CD4-positive, CD25-positive, alpha-beta regulatory T cell (primary cell): ENCODE data around the gene HSF5. TPM values are rescaled to one million over a fixed set of nuclear protein-coding genes. Genes with fewer than 3 reads are reported as not detected.

Experiments
- ATAC-seq, 2 donors: fragments of 150-1000 bp; cut with Tn5 transposase; one replicate each; pipeline ENCODE4 v1.10.0; 2021; ENCODE audit warnings: low read depth in 2 of 2, moderate number of reproducible peaks in 2 of 2, moderate library complexity in 1 of 2
- DNase-seq, 3 donors: peaks; one replicate each; pipeline versions ENCODE4 v3.0.0 to v3.0.0-alpha.2; 2012 to 2022; ENCODE audit warnings: mixed read lengths in 1 of 3
- H3K27ac ChIP-seq: one replicate; pipeline ENCODE4 v1.7.0; 2013; ENCODE audit warnings: mild to moderate bottlenecking, low read length; ENCODE audit not compliant: insufficient read depth, poor library complexity, severe bottlenecking
- H3K27me3 ChIP-seq: one replicate; pipeline ENCODE4 v1.7.0; 2013; ENCODE audit warnings: low read length; ENCODE audit not compliant: control insufficient read depth, insufficient read depth
- H3K36me3 ChIP-seq: one replicate; pipeline ENCODE4 v1.7.0; 2013; ENCODE audit warnings: mild to moderate bottlenecking, low read length, moderate library complexity; ENCODE audit not compliant: control insufficient read depth, insufficient read depth
- H3K4me1 ChIP-seq: 2 replicates; pipeline ENCODE4 v1.7.0; 2013; ENCODE audit warnings: mild to moderate bottlenecking, low read length; ENCODE audit not compliant: insufficient read depth, control insufficient read depth, poor library complexity, severe bottlenecking
- H3K4me3 ChIP-seq: one replicate; pipeline ENCODE4 v1.7.0; 2013; ENCODE audit warnings: low read depth, mild to moderate bottlenecking, low read length, moderate library complexity
- H3K9me3 ChIP-seq, 2 experiments: 1 replicate in 1 of 2; 2 replicates in 1 of 2; pipeline ENCODE4 v1.7.0; 2013; ENCODE audit warnings: low read length in 2 of 2, mild to moderate bottlenecking in 1 of 2, moderate library complexity in 1 of 2; ENCODE audit not compliant: control insufficient read depth in 2 of 2
- H3K27ac Mint-ChIP-seq, 3 donors: one replicate each; pipeline ENCODE4 v1.8.0; 2020 to 2022; ENCODE audit warnings: mild to moderate bottlenecking in 3 of 3, mixed read lengths in 3 of 3, moderate library complexity in 2 of 3
- H3K27me3 Mint-ChIP-seq: one replicate; pipeline ENCODE4 v1.8.0; 2022; ENCODE audit warnings: mild to moderate bottlenecking, mixed read lengths
- H3K36me3 Mint-ChIP-seq: one replicate; pipeline ENCODE4 v1.8.0; 2020; ENCODE audit warnings: mixed read lengths
- H3K4me1 Mint-ChIP-seq, 4 donors: one replicate each; pipeline ENCODE4 v1.8.0; 2020 to 2022; ENCODE audit warnings: mixed read lengths in 4 of 4, mild to moderate bottlenecking in 1 of 4
- H3K4me3 Mint-ChIP-seq, 4 donors: one replicate each; pipeline ENCODE4 v1.8.0; 2020 to 2022; ENCODE audit warnings: mild to moderate bottlenecking in 4 of 4, mixed read lengths in 4 of 4, moderate library complexity in 3 of 4
- H3K9me3 Mint-ChIP-seq, 7 donors: one replicate each; pipeline ENCODE4 v1.8.0; 2020 to 2022; ENCODE audit warnings: mixed read lengths in 7 of 7, mild to moderate bottlenecking in 3 of 7, moderate library complexity in 2 of 7
- polyA plus RNA-seq, 4 donors: library from polyadenylated mRNA; unstranded; fragments of 300-500 nt; fragmentation: Illumina TruSeq; gene quantifications; one replicate each; pipeline ENCODE4 v1.2.3, GENCODE V29; 2021
- total RNA-seq: library from RNA; stranded (reverse); gene quantifications from one replicate; pipeline ENCODE4 v1.2.3, GENCODE V29; 2022

The HSF5 gene
- total and polyA plus RNA-seq, 5 donors from 2014 or later = 0.83 to 3.0 (median 1.4) TPM

GRCh38 chr17:58416396-58416795 lies 71.8 kb downstream of the HSF5 start:
- H3K27me3 ChIP-seq = no peaks in the 10 kb centered on the region
- H3K9me3 Mint-ChIP-seq = no peaks in the 10 kb centered on the region
- peaks cover 11% of the 10 kb centered on the region for H3K4me1 ChIP-seq
- DNase-seq (no peak), ATAC-seq (no peak)
- H3K36me3 Mint-ChIP-seq = no peaks in the 10 kb centered on the region
- H3K27ac ChIP-seq = no peak overlapping the region
- peaks cover 0 to 23% (median 15%) of the 10 kb centered on the region in 4 donors for H3K4me1 Mint-ChIP-seq
- no peaks in the 10 kb centered on the region for H3K27me3 Mint-ChIP-seq
- no peaks in the 10 kb centered on the region for H3K9me3 ChIP-seq
- H3K27ac Mint-ChIP-seq = peak overlapping the region in 1 of 3 donors; percentile 0
- no peak overlapping the region for H3K4me3 Mint-ChIP-seq
- H3K36me3 ChIP-seq = no peaks in the 10 kb centered on the region
- no peak overlapping the region for H3K4me3 ChIP-seq

DNA sequence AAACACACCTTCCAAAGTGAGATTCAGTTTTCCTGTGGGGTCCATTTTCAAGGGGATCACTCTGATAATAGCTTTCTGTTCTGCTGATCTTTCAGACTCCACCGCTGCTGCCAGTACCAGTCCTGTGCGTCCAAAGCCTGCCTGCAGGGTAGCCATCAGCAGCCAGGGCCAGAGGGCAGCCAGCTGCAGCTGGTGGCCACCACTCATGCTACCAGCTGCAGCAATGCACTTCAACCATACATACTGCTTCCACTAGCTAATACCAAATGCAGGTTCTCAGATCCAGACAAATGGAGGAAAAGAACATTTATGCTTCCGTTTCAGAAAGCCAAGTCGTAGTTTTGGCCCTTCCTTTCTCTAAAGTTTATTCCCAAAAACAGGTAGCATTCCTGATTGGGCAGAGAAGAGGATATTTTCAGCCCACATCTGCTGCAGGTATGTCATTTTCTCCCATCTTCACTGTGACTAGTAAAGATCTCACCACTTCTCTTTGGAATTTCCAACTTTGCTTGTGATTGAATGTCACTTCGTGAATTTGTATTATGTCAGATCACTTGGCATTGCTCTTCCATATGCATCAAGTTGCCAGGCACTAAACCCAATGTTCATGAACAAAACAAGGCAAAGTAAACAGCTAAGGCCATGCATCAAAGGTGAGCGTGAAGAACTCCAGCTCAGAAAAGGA lies 72.7 kb downstream of the HSF5 start:
- Mint-ChIP-seq H3K9me3 (no peaks in the 10 kb centered on the region), H3K4me3 (no peak overlapping the region), H3K27me3 (no peaks in the 10 kb centered on the region), H3K27ac (no peak overlapping the region), H3K36me3 (no peaks in the 10 kb centered on the region), H3K4me1 (peaks cover 0 to 23% (median 15%) of the 10 kb centered on the region in 4 donors)
- no peaks in the 10 kb centered on the region for H3K27me3 ChIP-seq
- no peaks in the 10 kb centered on the region for H3K36me3 ChIP-seq
- H3K9me3 ChIP-seq = no peaks in the 10 kb centered on the region
- DNase-seq (no peak), ATAC-seq (no peak)
- H3K27ac ChIP-seq = no peak overlapping the region
- H3K4me1 ChIP-seq = peaks cover 11% of the 10 kb centered on the region
- H3K4me3 ChIP-seq = no peak overlapping the region

GRCh38 chr17:58414596-58414997 lies 73.6 kb downstream of the HSF5 start:
- Histone ChIP-seq H3K9me3 (no peaks in the 10 kb centered on the region), H3K27ac (no peak overlapping the region), H3K4me1 (peaks cover 11% of the 10 kb centered on the region), H3K27me3 (no peaks in the 10 kb centered on the region), H3K4me3 (no peak overlapping the region), H3K36me3 (no peaks in the 10 kb centered on the region)
- Mint-ChIP-seq H3K36me3 (no peaks in the 10 kb centered on the region), H3K9me3 (no peaks in the 10 kb centered on the region), H3K27me3 (no peaks in the 10 kb centered on the region), H3K4me3 (no peak overlapping the region), H3K27ac (no peak overlapping the region), H3K4me1 (peaks cover 0 to 23% (median 15%) of the 10 kb centered on the region in 4 donors)
- no peak for DNase-seq
- no peak for ATAC-seq

GRCh38 chr17:58413684-58414083 lies 74.5 kb downstream of the HSF5 start:
- H3K4me3 Mint-ChIP-seq = no peak overlapping the region
- H3K36me3 Mint-ChIP-seq = no peaks in the 10 kb centered on the region
- ATAC-seq = no peak

DNA sequence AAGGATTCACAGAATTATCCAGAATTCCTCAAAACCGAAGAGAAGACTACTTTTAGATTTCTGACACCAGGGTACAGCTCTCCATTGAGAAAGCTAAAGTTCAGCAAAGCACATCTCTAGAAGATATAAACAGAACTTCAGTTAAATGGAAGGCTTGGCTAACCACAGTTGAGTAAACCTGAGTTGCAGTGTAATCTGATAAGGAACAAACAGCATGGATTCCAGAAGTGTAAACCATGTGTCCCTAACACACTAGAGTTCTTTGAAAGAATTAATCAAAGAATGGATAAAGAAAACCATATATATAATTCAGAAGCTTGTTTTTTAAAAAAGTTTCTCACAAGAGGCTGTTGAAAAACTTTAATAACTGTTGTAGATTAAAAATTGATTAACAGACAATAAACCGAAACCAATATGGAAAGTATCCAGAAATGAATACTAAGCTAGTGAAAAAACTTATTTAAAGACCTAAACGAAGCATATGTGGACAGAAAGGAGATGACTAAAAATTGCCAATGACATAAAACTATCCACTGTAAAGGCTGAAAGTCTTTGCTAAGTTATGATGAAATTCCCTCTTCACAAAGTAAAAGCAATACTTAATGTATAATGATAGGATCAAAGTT lies 75.1 kb downstream of the HSF5 start:
- Mint-ChIP-seq H3K36me3 (no peaks in the 10 kb centered on the region), H3K27ac (no peak overlapping the region), H3K4me1 (peaks cover 0 to 19% (median 10%) of the 10 kb centered on the region in 4 donors), H3K27me3 (no peaks in the 10 kb centered on the region), H3K4me3 (no peak overlapping the region), H3K9me3 (no peaks in the 10 kb centered on the region)
- no peak for ATAC-seq
- Histone ChIP-seq H3K9me3 (no peaks in the 10 kb centered on the region), H3K4me3 (no peak overlapping the region), H3K4me1 (peaks cover 11% of the 10 kb centered on the region), H3K27me3 (no peaks in the 10 kb centered on the region), H3K27ac (no peak overlapping the region), H3K36me3 (no peaks in the 10 kb centered on the region)
- DNase-seq = no peak

More at GRCh38 chr17:58413684-58414083, 74.5 kb downstream of the HSF5 start:
- H3K4me3 ChIP-seq = no peak overlapping the region
- Mint-ChIP-seq H3K27me3 (no peaks in the 10 kb centered on the region), H3K4me1 (peaks cover 0 to 23% (median 15%) of the 10 kb centered on the region in 4 donors), H3K27ac (peak overlapping the region in 1 of 3 donors; percentile 56), H3K9me3 (no peaks in the 10 kb centered on the region)
- peaks cover 11% of the 10 kb centered on the region for H3K4me1 ChIP-seq
- no peaks in the 10 kb centered on the region for H3K9me3 ChIP-seq
- no peaks in the 10 kb centered on the region for H3K36me3 ChIP-seq
- no peaks in the 10 kb centered on the region for H3K27me3 ChIP-seq
- no peak overlapping the region for H3K27ac ChIP-seq
- no peak for DNase-seq

DNA sequence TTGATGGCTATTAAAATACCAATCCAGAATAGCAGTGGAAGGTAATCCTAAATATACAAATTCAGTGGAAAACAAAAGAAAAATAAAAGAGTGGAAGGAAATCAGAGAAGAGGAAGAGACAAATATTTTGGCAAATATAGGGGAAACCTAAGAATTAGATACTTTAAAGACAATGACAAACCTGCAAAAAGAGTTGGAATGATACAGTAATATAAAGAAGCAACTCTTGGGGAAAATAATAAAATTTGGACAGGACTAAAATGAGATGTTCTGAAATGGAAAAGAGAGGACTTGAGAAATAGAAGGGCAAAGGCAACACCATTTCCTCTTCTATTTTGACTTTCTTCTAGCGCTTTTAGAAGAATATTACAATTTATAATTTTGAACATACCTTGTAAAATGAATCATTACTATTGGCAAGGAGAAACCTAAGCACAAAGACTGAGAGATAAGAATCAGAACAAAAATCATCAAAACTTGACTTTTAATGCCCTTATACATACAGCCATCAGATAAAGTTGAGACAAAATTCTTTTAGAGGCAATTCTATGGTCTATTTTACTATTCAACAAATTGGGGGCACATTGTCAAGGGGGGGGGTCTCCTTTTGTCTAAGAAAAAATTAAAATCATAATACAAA lies 76.0 kb downstream of the HSF5 start:
- Histone ChIP-seq H3K9me3 (no peaks in the 10 kb centered on the region), H3K4me3 (no peak overlapping the region), H3K4me1 (peaks cover 2% of the 10 kb centered on the region), H3K36me3 (no peaks in the 10 kb centered on the region), H3K27me3 (no peaks in the 10 kb centered on the region), H3K27ac (no peak overlapping the region)
- peaks cover 0 to 10% (median 4%) of the 10 kb centered on the region in 4 donors for H3K4me1 Mint-ChIP-seq
- H3K27me3 Mint-ChIP-seq = no peaks in the 10 kb centered on the region
- no peaks in the 10 kb centered on the region for H3K9me3 Mint-ChIP-seq
- no peak overlapping the region for H3K27ac Mint-ChIP-seq
- no peak overlapping the region for H3K4me3 Mint-ChIP-seq
- no peak for ATAC-seq
- no peaks in the 10 kb centered on the region for H3K36me3 Mint-ChIP-seq
- no peak for DNase-seq

DNA sequence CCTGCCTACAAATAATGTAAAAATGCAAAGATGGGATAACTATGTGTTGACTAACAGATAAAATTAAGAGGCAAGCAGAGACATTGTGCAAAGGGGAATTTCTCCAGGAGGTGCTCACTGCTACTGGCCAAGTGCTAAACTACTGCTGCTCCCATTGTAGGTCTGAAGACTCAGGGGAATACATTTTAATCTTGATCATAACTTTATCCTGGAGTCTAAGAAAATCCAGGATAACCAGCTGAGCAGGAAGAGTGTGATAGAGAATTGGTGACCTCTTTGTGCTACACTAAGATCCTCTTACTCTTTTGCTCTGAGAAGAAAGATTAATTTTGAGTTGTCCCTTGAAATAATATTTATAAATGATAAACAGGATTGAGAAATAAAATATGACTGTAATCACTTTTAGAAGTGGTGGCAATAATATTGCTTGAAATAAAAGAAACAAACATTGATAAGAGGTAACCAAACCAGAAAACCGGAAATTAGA lies 76.8 kb downstream of the HSF5 start:
- no peaks in the 10 kb centered on the region for H3K27me3 ChIP-seq
- no peak overlapping the region for H3K27ac ChIP-seq

More for the DNA sequence above, 76.8 kb downstream of the HSF5 start:
- no peak for DNase-seq
- Mint-ChIP-seq H3K4me3 (no peak overlapping the region), H3K27ac (no peak overlapping the region), H3K27me3 (no peaks in the 10 kb centered on the region), H3K4me1 (peaks cover 0 to 4% (median 1%) of the 10 kb centered on the region in 4 donors), H3K36me3 (no peaks in the 10 kb centered on the region), H3K9me3 (no peaks in the 10 kb centered on the region)
- Histone ChIP-seq H3K36me3 (no peaks in the 10 kb centered on the region), H3K4me1 (no peaks in the 10 kb centered on the region), H3K9me3 (no peaks in the 10 kb centered on the region), H3K4me3 (no peak overlapping the region)
- ATAC-seq = no peak
